Neuronal stem cell (in vitro differentiated cells): ENCODE results near the gene MREG.

Experiments
- DNase-seq: peaks from one replicate; pipeline ENCODE4 v3.0.0-alpha.2; 2013; ENCODE audit warnings: low spot score
- H2AFZ ChIP-seq: one replicate; pipeline ENCODE4 v1.6.1; 2013; ENCODE audit warnings: mild to moderate bottlenecking, low read length, inconsistent platforms
- H2AK5ac ChIP-seq: 2 replicates; pipeline ENCODE4 v1.6.1; 2013; ENCODE audit warnings: low read depth, mild to moderate bottlenecking, inconsistent platforms, low read length, moderate library complexity, mixed read lengths
- H2BK120ac ChIP-seq: 2 replicates; pipeline ENCODE4 v1.6.1; 2013; ENCODE audit warnings: low read depth, mild to moderate bottlenecking, inconsistent platforms, low read length, moderate library complexity, mixed read lengths
- H2BK12ac ChIP-seq: one replicate; pipeline ENCODE4 v1.6.1; 2013; ENCODE audit warnings: low read length, inconsistent platforms
- H2BK15ac ChIP-seq: 2 replicates; pipeline ENCODE4 v1.6.1; 2013; ENCODE audit warnings: mild to moderate bottlenecking, low read length, inconsistent platforms, mixed read lengths
- H2BK5ac ChIP-seq: one replicate; pipeline ENCODE4 v1.6.1; 2013; ENCODE audit warnings: inconsistent platforms, mild to moderate bottlenecking, low read length, moderate library complexity
- H3K14ac ChIP-seq: one replicate; pipeline ENCODE4 v1.6.1; 2013; ENCODE audit warnings: low read length, inconsistent platforms
- H3K18ac ChIP-seq: 2 replicates; pipeline ENCODE4 v1.6.1; 2013; ENCODE audit warnings: low read length, inconsistent platforms
- H3K23ac ChIP-seq: 2 replicates; pipeline ENCODE4 v1.6.1; 2013; ENCODE audit warnings: low read depth, mild to moderate bottlenecking, mixed read lengths, low read length, inconsistent platforms; ENCODE audit not compliant: poor library complexity
- H3K27ac ChIP-seq: replicated peaks from 3 replicates; pipeline ENCODE4 v1.5.1; 2013; ENCODE audit warnings: low read length, inconsistent platforms
- H3K27me3 ChIP-seq, 3 experiments: 2 replicates each; pipeline ENCODE4 v1.6.1; 2013; ENCODE audit warnings: low read length in 3 of 3, mild to moderate bottlenecking in 2 of 3, inconsistent platforms in 1 of 3, low read depth in 1 of 3, mixed read lengths in 1 of 3, moderate library complexity in 1 of 3; ENCODE audit not compliant: control insufficient read depth in 3 of 3, insufficient read depth in 3 of 3
- H3K36me3 ChIP-seq, 2 donors: replicated peaks in 1 of 2; 2 replicates each; pipeline ENCODE4 v1.6.1; 2013; ENCODE audit warnings: low read length in 2 of 2; ENCODE audit not compliant: control insufficient read depth in 2 of 2, insufficient read depth in 2 of 2
- H3K4ac ChIP-seq: 2 replicates; pipeline ENCODE4 v1.6.1; 2013; ENCODE audit warnings: inconsistent platforms, mild to moderate bottlenecking, low read length, moderate library complexity
- H3K4me1 ChIP-seq, 2 donors: 1 replicate in 1 of 2; 2 replicates in 1 of 2; pipeline ENCODE4 v1.6.1; 2013; ENCODE audit warnings: low read length in 2 of 2, low read depth in 1 of 2; ENCODE audit not compliant: control insufficient read depth in 2 of 2, insufficient read depth in 1 of 2
- H3K4me2 ChIP-seq: one replicate; pipeline ENCODE4 v1.6.1; 2013; ENCODE audit warnings: mild to moderate bottlenecking, low read length, inconsistent platforms; ENCODE audit not compliant: insufficient read depth, poor library complexity, severe bottlenecking
- H3K4me3 ChIP-seq, 2 donors: 2 replicates each; pipeline ENCODE4 v1.5.1; 2013; ENCODE audit warnings: low read length in 2 of 2, mild to moderate bottlenecking in 2 of 2, inconsistent platforms in 1 of 2, moderate library complexity in 1 of 2
- H3K79me1 ChIP-seq: one replicate; pipeline ENCODE4 v1.6.1; 2013; ENCODE audit warnings: low read depth, mild to moderate bottlenecking, inconsistent platforms, low read length, moderate library complexity
- H3K9ac ChIP-seq: one replicate; pipeline ENCODE4 v1.6.1; 2013; ENCODE audit warnings: mild to moderate bottlenecking, low read depth, low read length, inconsistent platforms; ENCODE audit not compliant: poor library complexity
- H3K9me3 ChIP-seq, 2 donors: replicated peaks in 1 of 2; 2 replicates each; pipeline versions ENCODE3 to v1.6.1; 2013; ENCODE audit warnings: low read length in 2 of 2, mild to moderate bottlenecking in 2 of 2, inconsistent platforms in 1 of 2, low read depth in 1 of 2, mixed read lengths in 1 of 2, moderate library complexity in 1 of 2; ENCODE audit not compliant: control insufficient read depth in 2 of 2, insufficient read depth in 1 of 2
- H4K8ac ChIP-seq: one replicate; pipeline ENCODE4 v1.6.1; 2013; ENCODE audit warnings: low read depth, mild to moderate bottlenecking, inconsistent platforms, low read length, moderate library complexity
- H4K91ac ChIP-seq: one replicate; pipeline ENCODE4 v1.6.1; 2013; ENCODE audit warnings: low read length, low read depth, mild to moderate bottlenecking, inconsistent platforms; ENCODE audit not compliant: poor library complexity
- WGBS, 2 donors: extraction: QIAGEN DNeasy Blood & Tissue Kit; methylation state at CpG; one replicate each; pipeline ENCODE4 v1.1.7; 2013; ENCODE audit warnings: missing lambda C conversion rate in 2 of 2, mixed read lengths in 1 of 2; ENCODE audit not compliant: insufficient read length in 2 of 2, insufficient replicate concordance in 1 of 2; ENCODE audit errors: extremely low coverage in 2 of 2; 5-methylcytosine and 5-hydroxymethylcytosine counted together

The MREG gene

DNA sequence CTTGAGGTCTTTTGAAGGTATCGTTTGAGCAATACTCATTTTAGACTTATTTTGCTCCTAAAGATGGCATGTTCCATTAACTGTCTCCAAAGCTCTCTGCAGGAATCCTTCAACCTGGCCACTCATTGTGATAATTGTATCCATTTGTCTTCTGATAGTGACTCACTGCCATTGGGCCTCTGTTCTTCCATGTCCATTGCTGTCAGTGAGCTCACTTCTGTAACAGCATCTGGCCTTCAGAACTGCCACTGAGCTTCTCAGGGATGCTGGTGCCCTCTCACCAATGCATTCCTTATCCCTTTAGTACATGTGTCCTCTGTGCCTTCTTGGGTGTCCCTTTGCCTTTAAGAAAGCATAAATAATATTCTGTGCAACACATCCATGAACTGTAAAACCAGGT, 71.6 kb downstream of the MREG start:
- H4K8ac ChIP-seq = no peak overlapping the region
- H3K14ac ChIP-seq = no peak overlapping the region
- WGBS, 2 donors = no CpG with 5 or more reads among the region's 1 CpG
- peaks cover 0 to 2% of the 10 kb centered on the region in 2 donors for H3K4me1 ChIP-seq
- no peak overlapping the region for H3K18ac ChIP-seq
- H2BK12ac ChIP-seq = no peak overlapping the region
- no peaks in the 10 kb centered on the region for H3K79me1 ChIP-seq
- no peak overlapping the region for H3K27ac ChIP-seq
- no peak overlapping the region for H2BK15ac ChIP-seq
- H2BK120ac ChIP-seq = no peak overlapping the region
- no peak overlapping the region for H3K4me3 ChIP-seq
- no peak overlapping the region for H3K9ac ChIP-seq
- H3K36me3 ChIP-seq = peaks cover 7 to 12% of the 10 kb centered on the region in 2 donors
- no peak overlapping the region for H3K23ac ChIP-seq
- H3K9me3 ChIP-seq = no peaks in the 10 kb centered on the region
- no peak overlapping the region for H2AFZ ChIP-seq
- no peak overlapping the region for H4K91ac ChIP-seq
- no peak overlapping the region for H2AK5ac ChIP-seq
- H2BK5ac ChIP-seq = no peak overlapping the region
- H3K4me2 ChIP-seq = no peak overlapping the region
- no peak overlapping the region for H3K4ac ChIP-seq
- no peak for DNase-seq
- H3K27me3 ChIP-seq = no peaks in the 10 kb centered on the region

DNA sequence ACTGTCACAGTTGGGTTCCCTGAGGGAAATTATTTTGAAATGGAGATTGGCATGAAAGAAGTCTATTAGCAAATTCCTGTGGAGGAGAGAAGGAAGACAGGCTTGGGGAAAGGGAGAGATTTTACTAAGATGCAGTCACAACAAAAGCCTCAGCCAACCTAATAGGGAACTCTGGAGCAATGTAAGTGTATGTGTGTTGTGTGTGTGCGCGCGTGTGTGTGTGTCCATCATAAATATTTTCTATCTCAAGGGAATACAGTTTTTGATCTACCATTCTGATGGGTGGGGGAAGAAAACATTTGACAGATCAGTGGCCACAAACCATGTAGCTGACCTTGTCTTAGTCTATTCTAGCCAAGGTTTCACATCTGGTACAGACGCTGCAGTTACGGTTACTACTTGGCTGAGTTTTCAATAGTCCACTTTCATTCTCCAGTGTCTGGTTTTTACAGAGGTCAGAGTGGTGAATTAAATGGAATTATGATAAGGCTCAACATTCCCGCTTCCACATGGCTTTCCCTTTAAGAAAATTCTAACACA, 72.6 kb downstream of the MREG start:
- Histone ChIP-seq H2BK5ac (no peak overlapping the region), H4K91ac (no peak overlapping the region), H4K8ac (no peak overlapping the region), H3K36me3 (peaks cover 7 to 12% of the 10 kb centered on the region in 2 donors), H2BK120ac (no peak overlapping the region), H3K27me3 (no peaks in the 10 kb centered on the region), H3K18ac (no peak overlapping the region), H2BK15ac (no peak overlapping the region), H3K4me3 (no peak overlapping the region), H3K9ac (no peak overlapping the region), H3K4me1 (peaks cover 0 to 2% of the 10 kb centered on the region in 2 donors), H3K4me2 (no peak overlapping the region), H2BK12ac (no peak overlapping the region), H3K14ac (no peak overlapping the region), H2AK5ac (no peak overlapping the region), H3K23ac (no peak overlapping the region), H3K27ac (no peak overlapping the region), H2AFZ (no peak overlapping the region), H3K4ac (no peak overlapping the region), H3K9me3 (no peaks in the 10 kb centered on the region), H3K79me1 (no peaks in the 10 kb centered on the region)
- no peak for DNase-seq
- WGBS, 2 donors = no CpG with 5 or more reads among the region's 6 CpGs

GRCh38 chr2:215937190-215937589, 76.2 kb downstream of the MREG start:
- WGBS, 2 donors = no CpG with 5 or more reads among the region's 3 CpGs

GRCh38 chr2:215933151-215933550, 80.2 kb downstream of the MREG start:
- H3K27me3 ChIP-seq = no peaks in the 10 kb centered on the region
- no peaks in the 10 kb centered on the region for H3K4me1 ChIP-seq
- no peak overlapping the region for H2AK5ac ChIP-seq
- H4K8ac ChIP-seq = no peak overlapping the region
- no peaks in the 10 kb centered on the region for H3K79me1 ChIP-seq
- WGBS, 2 donors = no CpG with 5 or more reads among the region's 3 CpGs
- H3K18ac ChIP-seq = no peak overlapping the region
- no peak overlapping the region for H2BK5ac ChIP-seq
- no peak overlapping the region for H2BK12ac ChIP-seq
- no peak overlapping the region for H3K9ac ChIP-seq
- H2AFZ ChIP-seq = no peak overlapping the region
- no peak overlapping the region for H3K27ac ChIP-seq
- H3K9me3 ChIP-seq = peaks cover 0 to 2% of the 10 kb centered on the region in 2 donors
- no peak overlapping the region for H3K23ac ChIP-seq
- no peak overlapping the region for H3K4me3 ChIP-seq
- no peak for DNase-seq
- H2BK15ac ChIP-seq = no peak overlapping the region
- no peak overlapping the region for H3K14ac ChIP-seq
- no peak overlapping the region for H3K4ac ChIP-seq
- H4K91ac ChIP-seq = no peak overlapping the region
- no peak overlapping the region for H2BK120ac ChIP-seq
- H3K36me3 ChIP-seq = no peaks in the 10 kb centered on the region
- H3K4me2 ChIP-seq = no peak overlapping the region

More at GRCh38 chr2:215937190-215937589, 76.2 kb downstream of the MREG start:
- Histone ChIP-seq H3K79me1 (no peaks in the 10 kb centered on the region), H3K4me2 (no peak overlapping the region), H3K9me3 (no peaks in the 10 kb centered on the region), H3K4ac (no peak overlapping the region), H3K27ac (no peak overlapping the region), H2BK120ac (no peak overlapping the region), H3K23ac (no peak overlapping the region), H3K4me1 (peaks cover 0 to 2% of the 10 kb centered on the region in 2 donors), H2BK12ac (no peak overlapping the region), H4K8ac (no peak overlapping the region), H2BK15ac (no peak overlapping the region), H3K36me3 (peaks cover 0 to 4% of the 10 kb centered on the region in 2 donors), H2AFZ (no peak overlapping the region), H2BK5ac (no peak overlapping the region), H3K9ac (no peak overlapping the region), H4K91ac (no peak overlapping the region), H3K14ac (no peak overlapping the region), H3K18ac (no peak overlapping the region), H3K27me3 (no peaks in the 10 kb centered on the region), H3K4me3 (no peak overlapping the region), H2AK5ac (no peak overlapping the region)
- no peak for DNase-seq
